B cell (primary cell): Measurements from ENCODE around the gene ACOT9.

Experiments used
- EZH2 ChIP-seq: IDR thresholded peaks from 2 replicates; pipeline ENCODE4 v1.6.1; 2012; ENCODE audit warnings: borderline replicate concordance, low read depth, mild to moderate bottlenecking, moderate library complexity, low read length; ENCODE audit not compliant: insufficient read depth, poor library complexity, severe bottlenecking
- TF ChIP-seq, protein P1 (sequence below): fragments of 200-600 bp; IDR thresholded peaks from one replicate; pipeline ENCODE4 v1.8.0; 2022; ENCODE audit warnings: antibody characterized with exemption, mild to moderate bottlenecking

DNA sequence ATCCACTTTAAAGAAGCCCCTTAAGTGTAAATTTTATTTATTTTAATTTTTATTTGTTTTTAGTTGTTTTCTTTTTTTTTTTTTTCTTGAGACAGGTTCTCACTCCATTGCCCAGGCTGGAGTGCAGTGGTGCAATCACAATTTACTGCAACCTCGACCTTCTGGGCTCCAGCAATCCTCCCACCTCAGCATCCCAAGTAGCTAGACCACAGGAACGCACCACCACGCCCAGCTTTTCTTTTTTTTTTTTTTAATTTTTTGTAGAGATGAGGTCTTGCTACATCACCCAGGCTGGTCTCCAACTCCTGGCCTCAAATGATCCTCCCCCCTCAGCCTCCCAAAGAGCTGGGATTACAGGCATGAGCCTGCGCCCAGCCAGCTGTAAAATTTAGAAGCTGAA is 45.9 kb upstream of the ACOT9 start:
- TF ChIP-seq, protein P1, sequence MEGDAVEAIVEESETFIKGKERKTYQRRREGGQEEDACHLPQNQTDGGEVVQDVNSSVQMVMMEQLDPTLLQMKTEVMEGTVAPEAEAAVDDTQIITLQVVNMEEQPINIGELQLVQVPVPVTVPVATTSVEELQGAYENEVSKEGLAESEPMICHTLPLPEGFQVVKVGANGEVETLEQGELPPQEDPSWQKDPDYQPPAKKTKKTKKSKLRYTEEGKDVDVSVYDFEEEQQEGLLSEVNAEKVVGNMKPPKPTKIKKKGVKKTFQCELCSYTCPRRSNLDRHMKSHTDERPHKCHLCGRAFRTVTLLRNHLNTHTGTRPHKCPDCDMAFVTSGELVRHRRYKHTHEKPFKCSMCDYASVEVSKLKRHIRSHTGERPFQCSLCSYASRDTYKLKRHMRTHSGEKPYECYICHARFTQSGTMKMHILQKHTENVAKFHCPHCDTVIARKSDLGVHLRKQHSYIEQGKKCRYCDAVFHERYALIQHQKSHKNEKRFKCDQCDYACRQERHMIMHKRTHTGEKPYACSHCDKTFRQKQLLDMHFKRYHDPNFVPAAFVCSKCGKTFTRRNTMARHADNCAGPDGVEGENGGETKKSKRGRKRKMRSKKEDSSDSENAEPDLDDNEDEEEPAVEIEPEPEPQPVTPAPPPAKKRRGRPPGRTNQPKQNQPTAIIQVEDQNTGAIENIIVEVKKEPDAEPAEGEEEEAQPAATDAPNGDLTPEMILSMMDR: no peak
- TF ChIP-seq EZH2: no peak
